HepG2 (cell line): Measurements from ENCODE around the gene TXNDC12. TPM values are rescaled to one million over a fixed set of nuclear protein-coding genes. Genes with fewer than 3 reads are reported as not detected.

ENCODE experiments used
- CCDC6 ChIP-seq: sonication (generic); formaldehyde crosslinking; IDR thresholded peaks from 2 replicates; pipeline ENCODE4 v1.8.1; 2022; ENCODE audit warnings: mild to moderate bottlenecking, missing genetic modification reagents, moderate library complexity
- CENPT ChIP-seq: sonication (generic); formaldehyde crosslinking; IDR thresholded peaks from 2 replicates; pipeline ENCODE4 v1.8.0; 2022; ENCODE audit warnings: low read depth, mild to moderate bottlenecking, moderate library complexity, missing genetic modification reagents
- CREBL2 ChIP-seq: sonication (generic); formaldehyde crosslinking; IDR thresholded peaks from 2 replicates; pipeline ENCODE4 v1.8.1; 2023; ENCODE audit warnings: missing genetic modification reagents, mild to moderate bottlenecking, borderline replicate concordance
- GABPB1 ChIP-seq: IDR thresholded peaks from 2 replicates; pipeline ENCODE4 v1.6.1; 2016; ENCODE audit warnings: mild to moderate bottlenecking, missing genetic modification reagents, moderate library complexity, missing compliant biosample characterization
- GMEB2 ChIP-seq: IDR thresholded peaks from 2 replicates; pipeline ENCODE4 v1.6.1; 2016; ENCODE audit warnings: missing biosample characterization, missing genetic modification reagents, low read depth
- KLF12 ChIP-seq: sonication (generic); formaldehyde crosslinking; IDR thresholded peaks from 2 replicates; pipeline ENCODE4 v1.4.0; 2020; ENCODE audit warnings: missing genetic modification reagents, borderline replicate concordance
- NR0B2 ChIP-seq: sonication (generic); formaldehyde crosslinking; IDR thresholded peaks from 2 replicates; pipeline ENCODE4 v1.4.0; 2020; ENCODE audit warnings: mild to moderate bottlenecking, missing genetic modification reagents
- SIX1 ChIP-seq: sonication (generic); formaldehyde crosslinking; IDR thresholded peaks from 2 replicates; pipeline ENCODE4 v1.4.0; 2020; ENCODE audit warnings: missing genetic modification reagents, borderline replicate concordance
- SP1 ChIP-seq, 2 experiments: fragments of 450-650 bp in 1 of 2; sonication (generic) in 1 of 2; formaldehyde crosslinking in 1 of 2; IDR thresholded peaks; 2 replicates each; pipeline versions ENCODE4 v1.4.0 to v1.6.1; 2016 to 2020; ENCODE audit warnings: missing genetic modification reagents in 1 of 2
- TARDBP ChIP-seq: sonication (generic); formaldehyde crosslinking; IDR thresholded peaks from 2 replicates; pipeline ENCODE4 v1.8.0; 2022; ENCODE audit warnings: mild to moderate bottlenecking, missing genetic modification reagents
- TIGD3 ChIP-seq: sonication (generic); formaldehyde crosslinking; IDR thresholded peaks from 2 replicates; pipeline ENCODE4 v1.5.1; 2020; ENCODE audit warnings: mild to moderate bottlenecking, missing genetic modification reagents, borderline replicate concordance
- YY1 ChIP-seq: IDR thresholded peaks from 2 replicates; pipeline ENCODE4 v1.6.1; 2011; ENCODE audit warnings: low read length, low read depth, moderate library complexity, mild to moderate bottlenecking; ENCODE audit not compliant: insufficient read depth, insufficient replicate concordance
- ZBTB20 ChIP-seq: sonication (generic); formaldehyde crosslinking; IDR thresholded peaks from 2 replicates; pipeline ENCODE4 v1.8.1; 2023; ENCODE audit warnings: missing genetic modification reagents, low read depth, mild to moderate bottlenecking, borderline replicate concordance
- ZBTB7A ChIP-seq: sonication (generic); formaldehyde crosslinking; IDR thresholded peaks from 2 replicates; pipeline ENCODE4 v1.8.0; 2022; ENCODE audit warnings: mild to moderate bottlenecking, missing genetic modification reagents
- ZKSCAN1 ChIP-seq: fragments of 150-350 bp; IDR thresholded peaks from 2 replicates; pipeline ENCODE4 v1.6.1; 2014; ENCODE audit warnings: low read length
- ZNF12 ChIP-seq: sonication (generic); formaldehyde crosslinking; IDR thresholded peaks from 2 replicates; pipeline ENCODE4 v1.5.0; 2020; ENCODE audit warnings: missing genetic modification reagents
- ZNF292 ChIP-seq: sonication (generic); formaldehyde crosslinking; IDR thresholded peaks from 2 replicates; pipeline ENCODE4 v1.8.1; 2022; ENCODE audit warnings: mild to moderate bottlenecking, low read depth, missing genetic modification reagents, borderline replicate concordance
- ZNF333 ChIP-seq: sonication (generic); formaldehyde crosslinking; IDR thresholded peaks from 2 replicates; pipeline ENCODE4 v1.4.0; 2020; ENCODE audit warnings: mild to moderate bottlenecking, missing genetic modification reagents, borderline replicate concordance
- ZNF558 ChIP-seq: sonication (generic); formaldehyde crosslinking; IDR thresholded peaks from 2 replicates; pipeline ENCODE4 v1.9.0; 2022; ENCODE audit warnings: mild to moderate bottlenecking, missing genetic modification reagents, borderline replicate concordance
- ZNF589 ChIP-seq: sonication (generic); formaldehyde crosslinking; conservative IDR thresholded peaks from 2 replicates; pipeline ENCODE4 v1.8.0; 2022; ENCODE audit warnings: mild to moderate bottlenecking, moderate library complexity, missing genetic modification reagents
- ZNF614 ChIP-seq: IDR thresholded peaks from 2 replicates; pipeline ENCODE4 v1.6.1; 2018; ENCODE audit warnings: missing biosample characterization, missing genetic modification reagents, inconsistent platforms, borderline replicate concordance
- ZNF678 ChIP-seq: sonication (generic); formaldehyde crosslinking; IDR thresholded peaks from 2 replicates; pipeline ENCODE4 v1.4.0; 2020; ENCODE audit warnings: mild to moderate bottlenecking, missing genetic modification reagents
- ZNF709 ChIP-seq: sonication (generic); formaldehyde crosslinking; IDR thresholded peaks from 2 replicates; pipeline ENCODE4 v1.5.0; 2020; ENCODE audit warnings: mild to moderate bottlenecking, missing genetic modification reagents
- ZNF772 ChIP-seq: sonication (generic); formaldehyde crosslinking; IDR thresholded peaks from 2 replicates; pipeline ENCODE4 v1.5.0; 2020; ENCODE audit warnings: mild to moderate bottlenecking, missing genetic modification reagents
- ZNF841 ChIP-seq: sonication (generic); formaldehyde crosslinking; IDR thresholded peaks from 2 replicates; pipeline ENCODE4 v1.8.1; 2023; ENCODE audit warnings: missing genetic modification reagents, borderline replicate concordance
- ZSCAN9 ChIP-seq: IDR thresholded peaks from 2 replicates; pipeline ENCODE4 v1.6.1; 2016; ENCODE audit warnings: borderline replicate concordance
- polyA plus RNA-seq, 8 experiments: library from polyadenylated mRNA; depleted of rRNA in 3 of 8; stranded (reverse) in 7 of 8; unstranded in 1 of 8; fragments of >200 nt; fragmentation: Illumina TruSeq in 4 of 8; extraction: Trizol in 4 of 8; gene quantifications; 2 replicates each; pipeline versions ENCODE4 v1.2.1 to v1.2.3, GENCODE V29; 2011 to 2016; ENCODE audit warnings: low read depth in 4 of 8, missing spikeins in 1 of 8, mixed read lengths in 1 of 8; ENCODE audit not compliant: insufficient read depth in 1 of 8
- total RNA-seq, 5 experiments: library from RNA; depleted of rRNA; stranded (reverse); fragments of >200 nt; fragmentation: Illumina TruSeq; extraction: Trizol; gene quantifications; 2 replicates each; pipeline ENCODE4 v1.2.3, GENCODE V29; 2016; ENCODE audit warnings: low read depth in 1 of 5

Gene TXNDC12
- total and polyA plus RNA-seq, 2 of the 13 experiments (the other 11 are each of a cell fraction or from before 2014, with no cell fraction given): 65.6 to 67.2 TPM

DNA sequence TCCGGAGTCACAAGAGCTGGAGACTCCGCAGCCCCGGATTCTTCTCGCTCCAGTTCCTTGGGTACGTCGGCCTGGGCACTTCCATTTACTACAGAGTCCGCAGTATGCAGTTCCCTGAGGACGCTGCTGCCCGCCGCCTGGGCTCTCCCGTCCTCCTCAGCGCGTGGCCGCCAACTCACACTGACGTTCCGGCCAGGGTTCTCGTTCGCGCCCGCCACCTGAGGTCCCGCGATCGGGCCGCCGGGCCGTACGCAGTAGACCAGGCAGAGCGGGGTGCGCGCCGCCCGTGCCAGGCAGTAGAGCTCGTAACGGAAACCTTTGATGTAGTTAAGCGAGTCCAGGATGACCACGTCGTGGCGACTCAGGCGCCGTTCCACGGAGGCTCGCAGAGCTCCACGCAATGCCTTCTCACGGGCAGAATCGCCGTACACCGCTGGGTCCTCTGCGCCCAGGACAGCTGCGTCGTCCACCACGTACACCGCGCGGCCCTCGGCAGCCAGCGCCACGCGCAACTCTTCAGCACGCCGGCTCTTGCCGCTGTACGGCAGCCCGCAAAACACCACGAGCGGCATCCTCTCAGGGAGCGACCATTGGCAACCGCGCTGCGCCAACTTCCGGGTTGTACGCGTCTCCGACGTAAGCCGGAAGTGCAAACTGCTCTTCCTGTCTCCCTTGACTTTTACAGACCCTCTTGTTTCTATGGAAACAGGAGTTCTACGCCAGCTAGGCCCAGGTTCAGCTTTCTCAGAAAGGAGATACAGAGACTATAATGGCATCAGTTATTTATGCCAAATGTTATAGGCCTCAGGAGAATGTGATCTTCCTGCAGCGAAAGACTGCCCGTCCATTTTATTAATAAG lies 21.6 kb downstream of the TXNDC12 start, which contains the start of gene KTI12 (continued):
- TF ChIP-seq ZNF12 (CRISPR knock-in tag) (0 out of 2 replicates have a peak, but pooled peaks have one; percentile 24), ZSCAN9 (CRISPR knock-in tag) (0 out of 2 replicates have a peak, but pooled peaks have one; percentile 26), GABPB1 (CRISPR knock-in tag) (peak; percentile 97), ZNF614 (CRISPR knock-in tag) (peak; percentile 71; the same call in 1 of the 2 replicates), ZBTB20 (CRISPR knock-in tag) (peak; percentile 69; the same call in 1 of the 2 replicates), ZNF558 (CRISPR knock-in tag) (peak; percentile 70; the same call in 1 of the 2 replicates), ZBTB7A (0 out of 2 replicates have a peak, but pooled peaks have one; percentile 27), NR0B2 (CRISPR knock-in tag) (peak; percentile 79), TARDBP (peak; percentile 65; the same call in 1 of the 2 replicates), SP1 (IDR thresholded peaks at IDR 0.05) (no peak), SP1 (CRISPR knock-in tag; IDR thresholded peaks at IDR 0.05) (no peak), ZNF841 (CRISPR knock-in tag) (no peak), CENPT (CRISPR knock-in tag) (0 out of 2 replicates have a peak, but pooled peaks have one; percentile 39), CCDC6 (peak; percentile 19; the same call in 1 of the 2 replicates), KLF12 (CRISPR knock-in tag) (no peak), GMEB2 (CRISPR knock-in tag) (peak; percentile 93), TIGD3 (no peak), YY1 (peak; percentile 89), SIX1 (no peak), ZNF333 (CRISPR knock-in tag) (0 out of 2 replicates have a peak, but pooled peaks have one; percentile 75), ZNF589 (no peak), ZNF292 (CRISPR knock-in tag) (peak; percentile 86), CREBL2 (CRISPR knock-in tag) (no peak), ZNF709 (CRISPR knock-in tag) (peak; percentile 61; the same call in 1 of the 2 replicates), ZNF772 (CRISPR knock-in tag) (no peak; the same call in 1 of the 2 replicates), ZKSCAN1 (0 out of 2 replicates have a peak, but pooled peaks have one; percentile 19), ZNF678 (CRISPR knock-in tag) (0 out of 2 replicates have a peak, but pooled peaks have one; percentile 71)
